ENCODE measurements around the gene UPK3B.
"Not testable (repeated sequence)": the region's sequence is repeated elsewhere in the genome, so short reads cannot be mapped to it uniquely, and the experiment has no call there.

UPK3B gene

GRCh38 chr7:76502836-76503235 lies 7.5 kb upstream of the UPK3B start:
- H3K36me3 Mint-ChIP-seq (ENCODE audit: low read depth); H3K4me1 Mint-ChIP-seq; H3K27me3 Mint-ChIP-seq (ENCODE audit: low read depth); H3K9me3 Mint-ChIP-seq; H3K27ac Mint-ChIP-seq; H3K4me3 Mint-ChIP-seq: not testable (repeated sequence)

GRCh38 chr7:76503244-76503643 lies 7.1 kb upstream of the UPK3B start:
- not testable (repeated sequence) for H3K9me3 Mint-ChIP-seq; H3K4me3 Mint-ChIP-seq; H3K27ac Mint-ChIP-seq; H3K4me1 Mint-ChIP-seq; H3K36me3 Mint-ChIP-seq (ENCODE audit: low read depth); H3K27me3 Mint-ChIP-seq (ENCODE audit: low read depth)

- H3K27ac Mint-ChIP-seq; H3K9me3 Mint-ChIP-seq; H3K36me3 Mint-ChIP-seq (ENCODE audit: low read depth); H3K4me1 Mint-ChIP-seq; H3K4me3 Mint-ChIP-seq; H3K27me3 Mint-ChIP-seq (ENCODE audit: low read depth): not testable (repeated sequence)
Measured at GRCh38 chr7:76504351-76505167, 5.8 kb upstream of the UPK3B start.

- no peaks in the 10 kb centered on the region for H3K9me3 Mint-ChIP-seq
- H3K27me3 Mint-ChIP-seq (ENCODE audit: low read depth): no peaks in the 10 kb centered on the region
- no peak for TF ChIP-seq CTCF (IDR thresholded peaks at IDR 0.05; ENCODE audit: unreplicated experiment in 3 of 3)
- peaks cover 4% of the 10 kb centered on the region for H3K4me1 Mint-ChIP-seq
- H3K27ac Mint-ChIP-seq: no peak overlapping the region
- H3K36me3 Mint-ChIP-seq (ENCODE audit: low read depth): peaks cover 3% of the 10 kb centered on the region
- H3K4me3 Mint-ChIP-seq: no peak overlapping the region
Measured at GRCh38 chr7:76505168-76506080, 4.9 kb upstream of the UPK3B start.

- Mint-ChIP-seq H3K27ac (no peak overlapping the region), H3K9me3 (no peaks in the 10 kb centered on the region), H3K4me3 (no peak overlapping the region), H3K27me3 (ENCODE audit: low read depth) (no peaks in the 10 kb centered on the region), H3K4me1 (peaks cover 4% of the 10 kb centered on the region), H3K36me3 (ENCODE audit: low read depth) (peaks cover 3% of the 10 kb centered on the region)
- no peak for TF ChIP-seq CTCF (IDR thresholded peaks at IDR 0.05; ENCODE audit: unreplicated experiment in 3 of 3)
Measured at GRCh38 chr7:76506081-76506440, 4.3 kb upstream of the UPK3B start.

GRCh38 chr7:76506643-76507042 lies 3.7 kb upstream of the UPK3B start:
- H3K9me3 Mint-ChIP-seq; H3K4me1 Mint-ChIP-seq; H3K36me3 Mint-ChIP-seq (ENCODE audit: low read depth); H3K27ac Mint-ChIP-seq; H3K4me3 Mint-ChIP-seq; H3K27me3 Mint-ChIP-seq (ENCODE audit: low read depth): not testable (repeated sequence)

- no peaks in the 10 kb centered on the region for H3K9me3 Mint-ChIP-seq
- H3K4me3 Mint-ChIP-seq: no peak overlapping the region
- H3K36me3 Mint-ChIP-seq (ENCODE audit: low read depth): peaks cover 3% of the 10 kb centered on the region
- TF ChIP-seq CTCF (IDR thresholded peaks at IDR 0.05; ENCODE audit: unreplicated experiment in 3 of 3): no peak
- no peak overlapping the region for H3K27ac Mint-ChIP-seq
- H3K27me3 Mint-ChIP-seq (ENCODE audit: low read depth): no peaks in the 10 kb centered on the region
- H3K4me1 Mint-ChIP-seq: peaks cover 4% of the 10 kb centered on the region
Measured at GRCh38 chr7:76507723-76508406, 2.5 kb upstream of the UPK3B start.

GRCh38 chr7:76511200-76511910 lies 1.0 kb downstream of the UPK3B start:
- H3K4me3 Mint-ChIP-seq; H3K36me3 Mint-ChIP-seq (ENCODE audit: low read depth); H3K9me3 Mint-ChIP-seq; H3K4me1 Mint-ChIP-seq; H3K27me3 Mint-ChIP-seq (ENCODE audit: low read depth); H3K27ac Mint-ChIP-seq: not testable (repeated sequence)

- H3K4me3 Mint-ChIP-seq; H3K27me3 Mint-ChIP-seq (ENCODE audit: low read depth); H3K27ac Mint-ChIP-seq; H3K4me1 Mint-ChIP-seq; H3K9me3 Mint-ChIP-seq; H3K36me3 Mint-ChIP-seq (ENCODE audit: low read depth): not testable (repeated sequence)
Measured at GRCh38 chr7:76511911-76512885, 1.8 kb downstream of the UPK3B start.

Data from nephron (organoid).